ENCODE results near the gene RRM2. TPM values are rescaled to one million over a fixed set of nuclear protein-coding genes. Genes with fewer than 3 reads are reported as not detected.

Gene RRM2
- 123 and 164 TPM in 2 replicates for total RNA-seq

GRCh38 chr2:10122500-10123280 lies at the start of gene RRM2:
TSS of gene RRM2 (plus strand) at chr2:10122739. CDS start at chr2:10122799, 60 bp downstream.

DNA sequence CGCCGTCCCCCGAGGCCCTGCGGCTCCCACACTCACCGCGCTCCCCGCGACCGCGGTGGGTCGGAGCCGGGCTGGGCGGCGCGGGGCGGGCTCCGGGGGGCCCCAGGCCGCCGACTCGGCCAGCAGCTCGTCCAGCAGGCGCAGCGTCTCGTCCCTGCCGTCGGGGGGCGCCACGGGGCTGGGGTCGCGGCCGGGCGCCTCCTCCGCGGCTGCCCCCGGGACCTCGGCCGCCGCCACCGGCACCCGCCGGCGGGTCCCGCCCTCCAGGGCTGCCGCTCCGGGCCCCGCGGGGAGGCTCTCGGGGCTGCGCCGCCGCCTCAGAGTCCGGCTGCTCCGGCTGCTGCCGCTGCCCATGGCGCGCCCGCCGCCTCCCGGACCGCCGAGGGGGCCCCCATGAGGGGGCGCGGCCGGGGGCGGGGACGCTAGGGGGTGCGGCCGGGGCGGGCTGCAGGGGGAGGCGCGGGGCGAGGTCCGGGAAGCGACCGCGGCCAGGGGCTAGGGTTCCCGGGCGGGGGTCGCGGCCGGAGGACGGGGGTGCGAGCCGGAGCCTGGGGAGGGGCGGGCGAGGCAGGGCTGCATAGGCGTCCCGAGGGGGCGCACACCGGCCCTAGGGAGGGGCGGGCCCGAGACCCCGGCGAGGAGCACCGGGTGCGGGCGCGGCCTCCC lies 42.5 kb upstream of the RRM2 start, which contains the start of gene CYS1:
Gene CYS1 (minus strand): TSS at position 542 of the 666 bp plus-strand sequence. CDS start 188 bp downstream, at position 354.

Small RNAs within 50 kb of the gene (small RNA-seq; reads per million reads assigned to genes)
- gene RF00410 (not detected), gene RF00568 (not detected)

Other genes starting within 250 kb of the RRM2 start
- gene GRHL1, start 171.0 kb upstream of the RRM2 start, total RNA-seq: 0.86 and 0.93 TPM in 2 replicates
- gene KLF11, start 79.2 kb upstream of the RRM2 start, total RNA-seq: 8.5 and 10.0 TPM in 2 replicates
- gene CYS1, start 42.3 kb upstream of the RRM2 start, total RNA-seq: 0.07 TPM in 1 of 2 replicates, not detected in the other
- 54.0 and 70.2 TPM in 2 replicates for gene HPCAL1, start 180.2 kb downstream of the RRM2 start, total RNA-seq